GM18517 (cell line): ENCODE results near the gene JUND.
A peak's percentile ranks its signal among the peaks of the same experiment; 100 is the strongest.

ENCODE experiments used
- ATAC-seq: cut with Tn5 transposase; IDR thresholded peaks from one replicate; pipeline ENCODE4 v1.9.1; 2021; ENCODE audit warnings: mild to moderate bottlenecking, moderate library complexity; ENCODE audit not compliant: unreplicated experiment

Gene JUND

GRCh38 chr19:18291019-18291524 is 9.7 kb upstream of the JUND start:
- ATAC-seq: peak; percentile 15

DNA sequence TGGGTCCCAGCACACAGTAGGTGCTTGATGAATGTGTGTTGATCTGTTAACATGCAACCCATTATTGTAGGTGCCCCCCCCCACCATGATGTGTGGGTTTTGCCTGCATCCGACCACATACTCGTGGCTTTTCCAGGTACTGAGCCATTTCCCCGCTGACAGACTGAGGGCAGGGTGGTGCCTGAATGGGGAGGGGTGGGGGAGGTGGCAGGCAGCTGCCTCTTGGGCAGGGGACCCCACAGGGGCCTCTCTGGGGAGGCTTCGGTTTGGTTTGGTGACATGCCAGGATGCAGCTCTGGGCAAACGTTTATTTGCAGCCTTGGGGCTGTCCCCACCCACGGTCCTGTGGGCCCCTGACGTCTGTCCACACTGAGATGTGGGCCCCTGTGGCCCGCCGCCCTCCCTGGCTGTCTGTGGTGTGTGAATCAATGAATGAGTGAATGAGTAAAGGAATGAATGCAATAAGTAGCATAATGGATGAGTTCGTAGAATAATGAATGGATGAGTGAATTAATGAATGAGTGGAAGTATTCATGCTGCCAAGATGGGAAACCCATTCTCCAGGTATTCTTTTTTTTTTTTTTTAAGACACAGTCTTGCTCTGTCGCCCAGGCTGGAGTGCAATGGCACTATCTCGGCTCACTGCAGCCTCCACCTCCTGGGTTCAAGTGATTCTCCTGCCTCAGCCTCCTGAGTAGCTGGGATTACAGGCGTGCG is 9.0 kb upstream of the JUND start:
- peak; percentile 50 for ATAC-seq

- ATAC-seq: no peak
These were observed 8.3 kb upstream of the JUND start for GRCh38 chr19:18289471-18290301.

DNA sequence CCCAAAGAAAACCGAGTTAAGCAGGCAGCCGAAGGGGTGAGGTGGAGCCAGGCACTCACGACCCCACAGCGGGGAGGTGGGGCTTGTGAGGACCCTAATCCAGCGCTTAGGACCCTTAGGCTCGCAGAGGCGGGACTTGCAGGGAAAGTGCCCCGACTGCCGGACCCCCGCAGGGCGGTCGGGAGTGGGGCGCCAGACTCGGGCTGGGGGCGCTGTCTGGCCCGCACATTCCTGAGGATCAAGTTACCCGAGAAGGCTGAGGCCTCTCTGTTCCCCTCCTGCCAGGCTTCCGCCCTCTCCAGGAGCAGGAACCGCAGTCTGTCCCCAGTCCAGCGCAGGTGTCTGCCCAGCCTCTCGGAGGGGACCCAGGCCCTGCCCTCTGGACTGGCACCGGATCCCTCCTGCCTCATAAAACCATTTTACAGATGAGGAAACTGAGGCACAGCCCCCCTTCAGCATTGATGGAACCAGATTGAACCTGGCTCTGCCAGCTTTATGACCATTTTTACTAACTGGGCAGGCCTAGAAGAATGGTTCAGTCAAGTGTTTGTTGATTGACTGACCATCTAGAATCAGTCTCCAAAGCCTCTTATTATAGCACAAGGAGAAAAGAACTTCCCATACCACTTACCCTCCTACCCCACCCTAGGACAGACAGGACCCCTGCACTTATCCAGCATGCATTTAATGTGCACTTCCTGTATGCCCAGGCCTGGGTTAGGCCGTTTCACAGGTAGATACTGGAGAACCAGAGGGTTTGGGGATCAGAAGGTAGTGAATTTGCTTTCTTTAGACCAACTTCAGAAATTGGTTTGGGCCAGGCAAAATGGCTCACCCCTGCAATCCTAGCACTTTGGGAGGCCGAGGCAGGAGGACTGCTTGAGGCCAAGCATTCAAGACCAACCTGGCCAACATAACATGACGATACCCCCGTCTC is 6.7 kb upstream of the JUND start:
- ATAC-seq: no peak

DNA sequence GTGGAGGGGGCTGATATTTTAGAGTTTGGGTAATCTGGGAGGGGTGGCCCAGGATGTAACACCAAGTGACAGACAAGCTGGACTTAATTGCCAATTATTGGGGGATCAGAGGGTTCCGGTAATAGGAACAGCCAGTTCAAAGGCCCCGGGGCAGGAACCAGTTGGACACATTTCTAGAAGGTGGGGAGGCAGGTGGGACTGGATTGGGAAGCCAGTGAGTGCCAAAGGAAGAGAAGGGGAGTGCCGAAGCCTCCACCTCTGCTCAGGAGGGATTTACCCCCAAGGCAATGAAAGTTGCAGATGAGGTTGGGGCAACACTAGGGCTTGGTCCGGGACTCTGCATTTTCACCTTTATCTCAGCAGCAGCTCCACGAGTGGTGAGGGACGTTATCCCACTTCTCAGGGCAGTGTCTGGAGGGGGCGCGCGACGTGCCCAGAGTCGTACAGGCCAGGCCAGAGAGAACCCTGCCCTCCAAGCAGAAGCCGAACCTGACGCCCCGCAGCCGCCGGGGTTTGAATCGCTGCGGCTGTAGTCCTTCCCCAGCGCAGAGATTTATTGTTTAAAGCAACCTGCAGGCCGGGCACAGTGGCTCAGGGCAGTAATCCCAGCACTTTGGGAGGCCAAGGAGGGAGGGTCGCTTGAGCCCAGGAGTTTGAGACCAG is 5.7 kb upstream of the JUND start:
- no peak for ATAC-seq

- ATAC-seq: no peak
These were observed 3.4 kb upstream of the JUND start for GRCh38 chr19:18284712-18285360.

GRCh38 chr19:18283338-18283737 is 1.9 kb upstream of the JUND start:
- no peak for ATAC-seq

GRCh38 chr19:18282788-18283141 is 1.3 kb upstream of the JUND start:
- ATAC-seq: no peak

DNA sequence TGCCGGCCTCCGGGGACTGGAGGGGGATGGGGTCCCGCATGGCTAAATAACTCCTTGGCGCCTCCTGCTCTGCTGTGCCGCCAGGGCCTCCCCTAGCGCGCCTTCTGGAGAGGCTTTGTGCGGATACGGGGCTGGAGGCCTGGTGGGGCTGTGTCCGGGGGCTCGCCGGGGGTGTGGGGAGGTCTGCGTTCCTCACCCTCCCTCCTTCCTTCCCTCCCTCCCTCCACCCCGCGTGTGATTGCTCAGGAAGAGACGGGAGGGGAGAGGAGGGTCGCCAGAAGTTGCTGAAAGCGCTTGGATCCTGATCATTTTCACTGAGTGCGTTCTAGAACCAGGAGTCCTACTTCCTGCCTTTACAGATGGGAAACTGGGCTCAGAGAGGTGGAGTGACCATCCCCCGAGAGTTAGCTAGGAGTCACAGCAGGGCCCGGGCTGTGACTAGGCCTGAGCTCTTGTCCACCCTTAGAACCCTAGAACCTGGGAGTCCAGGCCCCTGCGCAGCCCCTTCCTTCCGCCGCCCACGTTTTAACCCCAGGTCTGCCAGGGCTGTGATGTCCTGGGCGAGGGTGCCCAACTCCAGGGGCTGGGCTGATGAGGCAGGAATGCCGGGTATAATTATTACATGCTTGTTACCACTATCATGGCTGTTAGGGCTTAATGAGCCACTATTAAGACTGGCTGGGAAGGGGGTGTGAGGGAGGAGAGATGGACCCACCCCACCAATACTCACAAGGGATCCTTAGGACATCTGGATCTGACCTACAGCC is 782 bp upstream of the JUND start:
- ATAC-seq: peak; percentile 26

- peak; percentile 17 for ATAC-seq
These were observed 958 bp downstream of the JUND start for GRCh38 chr19:18280247-18281081.

DNA sequence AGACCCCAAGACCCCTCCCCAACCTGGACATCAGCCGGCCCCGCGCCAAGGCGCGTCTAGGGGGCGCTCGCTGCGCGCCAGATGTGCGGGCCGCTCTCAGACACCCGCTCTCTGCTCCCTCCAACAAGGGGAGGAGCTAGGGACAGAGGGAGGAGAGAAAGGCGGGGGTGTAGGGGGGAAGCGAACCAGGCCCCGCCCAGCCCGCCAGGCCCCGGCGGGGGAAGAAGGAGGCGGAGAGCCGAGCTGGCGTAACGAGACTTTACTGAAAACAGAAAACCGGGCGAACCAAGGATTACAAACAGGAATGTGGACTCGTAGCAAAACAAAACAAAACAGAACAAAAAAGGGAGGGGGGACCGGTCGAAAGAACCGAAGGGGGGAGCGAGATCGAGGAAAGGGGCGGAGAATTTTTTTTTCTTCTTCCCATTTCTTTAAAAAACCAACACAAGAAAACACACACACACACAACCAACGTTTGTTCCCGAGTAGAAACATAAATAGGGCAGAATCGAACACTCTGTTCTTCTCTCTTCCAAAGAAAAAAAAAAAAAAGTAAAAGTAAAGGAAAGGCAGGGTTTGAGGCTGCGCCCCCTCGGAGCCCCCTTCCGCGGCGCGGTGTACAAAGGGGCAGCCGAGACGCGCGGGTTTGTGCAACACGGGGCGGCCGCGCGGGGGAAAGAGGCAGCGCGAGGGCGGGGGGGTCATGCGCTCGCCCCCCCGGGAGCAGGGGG is 1.7 kb downstream of the JUND start:
- no peak for ATAC-seq

DNA sequence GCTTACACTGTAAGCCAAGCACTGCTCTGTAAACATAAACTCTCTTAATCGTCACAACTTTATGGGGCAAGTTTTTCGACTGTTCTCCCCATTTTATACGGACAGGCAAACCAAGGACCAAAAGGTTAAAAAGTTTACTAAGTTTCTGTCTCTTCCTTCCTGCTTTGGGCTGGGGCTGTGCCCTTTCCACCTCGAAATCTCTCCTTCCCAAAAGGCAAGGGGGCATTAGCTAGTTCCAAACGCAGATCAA is 2.2 kb downstream of the JUND start:
- no peak for ATAC-seq

DNA sequence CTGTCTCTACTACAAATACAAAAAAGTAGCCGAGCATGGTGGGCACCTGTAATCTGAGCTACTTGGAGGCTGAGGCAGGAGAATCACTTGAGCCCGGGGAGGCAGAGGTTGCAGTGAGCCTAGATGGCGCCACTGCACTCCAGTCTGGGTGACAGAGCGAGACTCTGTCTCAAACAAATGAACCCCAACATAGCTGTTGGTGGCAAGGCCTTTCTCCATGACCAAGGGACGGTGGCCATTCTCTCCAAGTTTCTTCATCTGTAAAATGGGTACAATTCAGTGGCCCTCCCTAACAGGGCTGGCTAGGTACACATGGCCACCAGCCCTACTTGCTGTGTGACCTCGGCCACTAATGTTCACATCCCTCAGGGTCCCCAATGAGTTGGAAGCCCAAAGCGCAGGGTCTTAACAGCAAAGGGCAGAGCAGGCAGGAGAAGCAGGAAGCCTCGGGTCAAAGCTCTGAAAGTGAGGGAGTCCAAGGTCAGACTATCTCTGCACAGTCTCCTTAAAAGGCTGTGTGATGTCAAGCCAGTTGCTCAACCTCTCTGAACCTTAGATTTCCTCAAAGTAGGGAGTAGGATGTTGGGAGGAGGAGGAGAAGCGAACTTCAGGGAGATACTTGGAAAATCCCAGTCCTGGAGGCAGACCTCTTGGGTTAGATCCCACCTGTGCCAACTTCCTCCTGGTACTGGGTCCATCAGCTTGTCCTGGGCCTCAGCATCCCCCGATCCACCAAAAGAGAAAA is 2.7 kb downstream of the JUND start:
- ATAC-seq: no peak

GRCh38 chr19:18274781-18275356 is 6.6 kb downstream of the JUND start:
- no peak for ATAC-seq

- no peak for ATAC-seq
These were observed 7.1 kb downstream of the JUND start, which contains the start of gene IQCN for GRCh38 chr19:18274219-18274780. Gene IQCN (minus strand): TSS chr19:18274452. CDS start chr19:18269478, 4,974 bp downstream.

GRCh38 chr19:18273561-18274218 is 7.7 kb downstream of the JUND start:
- no peak for ATAC-seq
